NCI-H1436 (cell line): ENCODE data around the gene STON1.
"Not testable (repeated sequence)": the region's sequence is repeated elsewhere in the genome, so short reads cannot be mapped to it uniquely, and the experiment has no call there.

ENCODE experiments used
- DNase-seq: peaks from one replicate; lab custom pipeline; 2025; lab: John Stamatoyannopoulos, UW

Gene STON1

DNA sequence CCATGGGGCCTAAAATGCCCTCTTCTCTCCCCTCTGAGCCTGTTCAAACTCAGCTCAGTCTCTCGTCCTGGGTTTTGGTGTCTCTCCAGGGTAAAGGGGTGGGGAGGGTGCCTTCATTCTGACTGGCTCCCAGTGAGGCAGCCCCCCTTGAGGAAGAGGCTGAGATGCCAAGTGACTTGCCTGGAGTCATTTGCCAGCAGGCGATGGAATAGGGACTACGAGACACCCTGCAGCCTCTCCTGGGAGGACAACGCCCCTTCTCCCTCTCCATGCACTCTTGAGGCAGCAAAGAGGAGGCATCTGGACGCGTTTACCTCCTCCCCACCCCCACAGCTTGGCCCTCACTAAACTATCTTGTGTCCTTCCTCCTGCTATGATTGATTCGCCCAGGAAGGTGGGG lies 760 bp upstream of the STON1 start:
- peak; percentile 7 for DNase-seq

DNA sequence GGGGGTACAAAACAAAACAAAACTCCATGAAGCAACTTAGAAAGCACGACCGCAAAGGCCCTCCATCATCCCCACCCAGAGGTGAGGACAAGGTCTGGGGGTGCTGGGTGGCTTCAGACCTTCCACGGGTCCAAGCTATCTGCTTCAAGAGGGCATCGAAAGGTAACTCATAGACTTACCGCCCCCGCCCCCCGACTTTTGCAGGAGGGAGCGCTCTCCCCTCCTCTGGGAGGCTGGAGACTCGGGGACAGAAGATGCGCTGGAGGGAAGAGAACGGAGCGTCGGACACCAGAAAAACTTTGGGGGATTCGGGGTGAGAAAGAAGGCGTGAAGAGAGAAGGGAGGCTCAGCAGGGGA lies 300 bp upstream of the STON1 start:
- DNase-seq = no peak

DNA sequence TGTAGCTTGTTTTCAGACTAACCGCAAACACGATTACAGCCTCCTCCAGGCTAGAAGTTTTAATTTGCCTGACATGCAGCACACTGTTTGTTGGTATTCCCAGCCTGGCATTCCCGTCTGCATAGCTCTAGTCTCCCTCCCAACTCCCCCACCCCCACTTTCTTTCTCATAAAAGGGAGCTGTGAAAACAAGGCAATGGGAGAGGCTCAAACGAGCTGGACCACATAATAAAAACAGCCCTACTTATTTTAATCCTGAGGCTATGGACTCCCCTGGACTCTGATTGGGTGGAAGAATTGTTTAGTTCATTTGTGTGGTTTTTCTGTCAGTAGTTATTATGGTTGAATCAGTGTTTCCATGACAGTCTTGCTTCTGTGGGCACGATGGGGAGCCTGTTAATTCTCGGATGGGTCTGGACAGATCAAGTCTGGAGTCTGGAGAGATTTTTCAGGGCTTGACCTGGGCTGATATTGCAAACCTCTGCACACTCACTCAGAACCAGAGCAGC lies 1.2 kb downstream of the STON1 start:
- no peak for DNase-seq

DNA sequence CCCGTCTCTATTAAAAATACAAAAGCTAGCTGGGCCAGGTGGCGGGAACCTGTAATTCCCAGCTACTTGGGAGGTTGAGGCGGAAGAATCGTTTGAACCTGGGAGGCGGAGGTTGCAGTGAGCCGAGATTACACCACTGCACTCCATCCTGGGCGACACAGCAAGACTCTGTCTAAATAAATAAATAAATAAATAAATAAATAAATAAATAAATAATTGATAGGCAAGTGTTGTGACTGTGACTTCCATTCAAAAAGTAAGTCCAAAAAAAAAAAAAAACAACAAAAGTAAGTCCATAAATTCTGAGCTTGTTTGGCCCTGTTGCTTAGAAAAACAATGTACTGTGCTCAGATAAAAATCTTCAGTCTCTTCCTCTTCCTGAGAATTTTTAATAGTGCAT lies 2.2 kb downstream of the STON1 start:
- no peak for DNase-seq

DNA sequence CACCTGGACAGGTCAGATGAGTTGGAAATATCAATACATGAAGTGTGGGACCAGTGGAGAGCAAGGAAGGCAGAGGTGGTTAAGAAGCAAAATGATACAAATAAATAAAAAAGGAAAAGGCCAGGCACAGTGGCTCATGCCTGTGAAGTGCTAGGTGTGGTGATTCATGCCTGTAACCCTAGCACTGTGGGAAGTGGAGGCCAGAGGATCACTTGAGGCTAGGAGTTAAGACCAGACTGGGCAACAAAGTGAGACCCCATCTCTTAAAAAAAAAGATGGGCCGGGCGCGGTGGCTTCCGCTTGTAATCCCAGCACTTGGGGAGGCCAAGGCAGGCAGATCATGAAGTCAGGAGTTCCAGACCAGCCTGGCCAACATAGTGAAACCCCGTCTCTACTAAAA lies 2.9 kb downstream of the STON1 start:
- DNase-seq = no peak

DNA sequence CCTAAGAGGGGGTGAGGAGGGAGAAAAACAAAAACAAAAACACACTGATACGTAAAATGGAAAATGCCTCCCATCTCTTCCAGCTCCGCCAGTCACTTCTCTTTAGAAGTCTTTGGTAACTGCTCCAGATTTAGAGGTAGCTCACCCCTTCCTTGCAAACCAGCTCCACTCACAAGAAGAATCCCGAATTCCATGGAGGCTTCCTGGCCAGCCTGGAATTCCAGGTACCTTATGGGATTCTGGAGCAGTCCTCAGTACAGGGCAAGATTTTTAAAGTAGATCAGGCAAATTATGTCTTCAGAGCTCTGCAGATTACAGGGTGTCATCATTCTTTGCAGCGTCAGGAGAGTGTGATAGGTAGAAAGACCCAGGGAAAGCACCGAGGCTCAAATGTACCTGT lies 4.8 kb downstream of the STON1 start:
- DNase-seq = no peak

DNA sequence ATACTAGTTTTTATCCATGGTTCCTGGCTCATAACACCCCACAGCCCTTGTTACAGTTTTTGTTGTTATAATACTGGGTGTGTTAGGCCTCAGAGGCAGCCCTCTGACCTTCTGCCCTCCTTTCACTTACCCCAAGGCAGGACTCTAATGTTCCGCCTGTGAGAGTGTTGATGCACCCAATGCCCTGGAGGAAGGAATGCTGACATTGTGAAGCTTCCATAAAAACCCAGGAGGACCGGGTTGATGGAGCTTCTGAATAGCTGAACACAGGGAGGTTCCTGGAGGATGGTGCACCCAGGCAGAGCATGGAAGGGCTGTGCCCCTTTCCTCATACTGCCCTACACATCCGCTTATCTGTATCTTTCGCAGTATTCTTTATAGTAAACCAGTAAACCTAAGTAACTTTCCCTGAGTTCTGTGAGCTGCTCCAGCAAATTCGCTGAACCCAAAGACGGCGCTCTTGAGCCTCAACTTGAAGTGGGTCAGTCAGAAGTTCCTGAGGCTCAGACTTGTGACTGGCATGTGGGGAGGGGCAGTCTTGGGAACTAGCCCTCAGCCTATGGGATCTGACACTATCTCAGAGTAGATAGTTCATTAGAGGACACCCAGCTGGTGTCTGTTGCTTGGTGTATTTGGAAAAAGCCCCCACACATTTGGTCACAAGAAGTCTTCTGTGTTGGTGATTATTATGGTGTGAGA lies 10.4 kb downstream of the STON1 start:
- no peak for DNase-seq

DNA sequence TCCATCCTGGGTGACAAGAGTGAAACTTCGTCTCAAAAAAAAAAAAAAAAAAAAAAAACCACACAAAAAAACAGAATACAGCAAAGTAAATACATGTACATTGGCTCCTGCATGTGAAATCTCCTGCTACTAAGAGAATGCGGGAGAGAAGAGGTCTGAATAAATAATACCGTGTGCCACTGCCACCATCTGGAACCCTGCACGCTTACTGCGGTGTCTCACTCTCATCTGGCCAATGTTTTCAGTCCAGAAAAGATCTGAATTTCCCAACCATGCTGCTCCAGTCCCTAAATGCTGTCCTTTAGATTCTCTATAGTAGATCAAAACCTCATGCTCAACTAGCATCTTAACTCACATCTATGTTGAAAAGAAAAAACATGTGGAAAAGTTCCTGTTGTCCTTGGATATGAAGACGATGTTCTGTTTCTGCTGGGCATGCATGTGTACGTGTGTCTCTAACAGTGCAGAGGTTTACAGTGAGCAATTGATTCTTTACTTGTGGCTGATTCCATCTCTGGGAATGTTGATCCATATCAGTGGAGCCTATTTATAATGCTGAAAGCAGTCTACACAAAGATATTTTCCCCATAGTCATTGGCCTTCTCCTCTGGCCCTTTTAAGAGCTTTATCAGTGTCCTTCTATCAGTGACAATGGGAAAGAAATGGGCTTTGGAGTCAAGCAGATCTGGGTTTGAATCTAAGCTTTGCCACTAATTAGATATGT lies 11.9 kb downstream of the STON1 start:
- DNase-seq = no peak

DNA sequence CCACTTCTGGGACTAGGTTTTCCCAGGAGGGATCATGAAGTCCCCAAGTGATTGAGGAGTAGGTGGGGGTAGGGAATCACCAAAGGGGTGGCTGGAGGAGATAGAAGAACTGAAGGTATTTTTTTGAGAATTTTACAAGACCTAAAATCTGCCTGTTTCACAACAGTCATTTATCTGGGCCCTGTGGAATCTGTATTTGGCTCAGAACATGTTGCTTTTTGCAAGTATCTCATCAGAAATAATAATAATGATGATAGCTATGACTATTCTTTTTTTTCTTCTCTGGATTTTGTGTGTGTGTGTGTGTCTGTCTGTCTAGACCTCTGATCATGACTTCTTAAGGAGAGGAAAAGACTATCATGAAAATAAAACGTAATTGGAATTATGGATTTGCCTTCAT lies 13.9 kb downstream of the STON1 start:
- DNase-seq = no peak

DNA sequence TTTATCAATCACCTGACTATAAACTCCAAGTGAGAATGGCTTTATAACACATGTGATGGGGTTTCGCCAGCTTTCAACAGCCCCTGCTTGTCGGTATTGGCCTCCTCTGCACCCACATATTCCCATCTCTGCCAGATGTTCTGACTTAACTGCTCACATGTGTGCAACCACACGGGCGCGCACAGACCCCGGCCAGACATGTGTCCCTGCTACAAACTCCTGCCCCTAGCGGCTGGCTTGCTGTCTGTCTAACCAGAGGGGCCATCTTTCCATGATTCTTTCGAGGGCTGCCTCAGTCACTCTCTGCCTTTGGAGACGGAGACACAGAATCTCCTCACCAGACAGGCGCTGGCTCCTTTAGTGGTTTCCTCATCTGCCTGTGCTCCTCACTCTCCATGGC lies 15.3 kb downstream of the STON1 start:
- DNase-seq = no peak

DNA sequence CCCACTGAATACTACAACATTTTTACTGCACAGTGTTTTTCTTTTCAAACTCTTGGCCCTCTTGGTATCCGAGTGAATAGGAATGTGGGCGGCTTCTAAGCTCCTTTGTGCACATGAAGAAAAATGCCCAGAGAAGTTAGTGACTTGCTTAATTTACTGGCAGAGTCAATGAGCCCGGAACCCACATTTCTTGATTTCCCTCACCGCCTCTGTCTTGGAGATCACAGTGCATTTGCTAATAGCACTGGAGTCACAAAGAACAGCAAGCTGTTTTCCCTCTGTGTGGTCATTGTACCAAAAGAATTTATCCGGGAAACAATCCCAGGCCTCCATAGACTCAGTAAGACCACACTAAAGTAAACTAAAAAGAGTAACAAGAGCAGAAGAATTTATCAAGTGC lies 18.9 kb downstream of the STON1 start:
- no peak for DNase-seq

DNA sequence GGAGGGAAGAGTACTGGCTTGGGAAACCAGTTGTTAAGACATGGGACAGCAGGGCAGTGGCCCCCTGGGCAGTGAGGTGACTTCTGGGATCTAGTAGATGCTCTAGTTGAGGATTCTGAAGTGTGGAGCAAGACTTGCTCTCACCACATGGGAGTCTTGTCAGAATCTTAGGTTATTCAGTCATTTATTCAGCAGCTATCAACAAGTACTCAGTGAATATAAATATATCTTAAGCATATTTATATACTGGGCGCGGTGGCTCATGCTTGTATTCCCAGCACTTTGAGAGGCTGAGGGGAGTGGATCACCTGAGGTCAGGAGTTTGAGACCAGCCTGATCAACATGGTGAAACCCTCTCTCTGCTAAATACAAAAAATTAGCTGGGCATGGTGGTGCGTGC lies 20.0 kb downstream of the STON1 start:
- no peak for DNase-seq

DNA sequence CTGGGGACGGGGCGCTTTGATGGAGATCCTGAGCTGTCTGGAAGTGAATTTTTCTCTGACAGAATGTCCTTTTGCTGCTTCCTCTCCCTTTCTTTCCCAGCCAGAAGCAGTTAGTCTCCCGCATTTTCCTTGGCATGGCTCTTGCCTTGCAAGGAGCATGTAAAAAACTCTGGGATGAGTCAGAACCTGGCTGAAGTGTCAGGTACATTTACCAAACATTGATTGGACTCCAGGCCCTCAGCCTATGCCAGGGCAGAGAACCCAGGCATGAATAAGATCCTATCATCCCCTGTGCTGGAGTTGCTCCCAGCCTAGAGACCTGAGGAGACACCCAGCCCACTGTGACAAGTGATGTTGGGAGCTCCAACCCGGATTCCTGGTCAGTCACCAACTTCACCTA lies 21.6 kb downstream of the STON1 start:
- no peak for DNase-seq

DNA sequence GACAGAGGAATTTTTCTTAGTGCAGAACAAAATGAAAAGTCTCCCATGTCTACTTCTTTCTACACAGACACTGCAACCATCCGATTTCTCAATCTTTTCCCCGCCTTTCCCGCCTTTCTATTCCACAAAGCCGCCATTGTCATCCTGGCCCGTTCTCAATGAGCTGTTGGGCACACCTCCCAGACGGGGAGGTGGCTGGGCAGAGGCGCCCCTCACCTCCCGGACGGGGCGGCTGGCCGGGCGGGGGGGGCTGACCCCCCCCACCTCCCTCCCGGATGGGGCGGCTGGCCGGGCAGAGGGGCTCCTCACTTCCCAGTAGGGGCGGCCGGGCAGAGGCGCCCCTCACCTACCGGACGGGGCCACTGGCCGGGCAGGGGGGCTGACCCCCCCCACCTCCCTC lies 25.1 kb downstream of the STON1 start:
- DNase-seq = not testable (repeated sequence)

DNA sequence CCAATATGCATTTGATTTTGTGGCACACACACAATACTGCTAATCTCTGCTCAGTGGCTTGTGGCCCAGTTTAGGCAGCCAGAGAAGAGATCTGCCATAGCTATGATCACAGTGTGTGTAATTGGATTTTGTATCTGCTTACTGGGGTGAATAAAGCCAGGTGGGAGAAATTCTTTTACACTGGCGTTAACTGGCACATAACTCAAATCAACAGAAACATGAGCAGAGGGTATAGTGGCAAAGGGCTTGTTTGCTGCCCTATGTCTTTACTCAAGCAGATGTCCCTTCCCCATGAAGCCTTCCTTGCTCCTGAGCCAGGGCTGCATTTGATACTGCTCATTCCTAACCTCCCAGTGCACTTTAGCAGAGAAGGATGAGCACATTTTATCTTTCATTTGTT lies 28.5 kb downstream of the STON1 start:
- DNase-seq = no peak

DNA sequence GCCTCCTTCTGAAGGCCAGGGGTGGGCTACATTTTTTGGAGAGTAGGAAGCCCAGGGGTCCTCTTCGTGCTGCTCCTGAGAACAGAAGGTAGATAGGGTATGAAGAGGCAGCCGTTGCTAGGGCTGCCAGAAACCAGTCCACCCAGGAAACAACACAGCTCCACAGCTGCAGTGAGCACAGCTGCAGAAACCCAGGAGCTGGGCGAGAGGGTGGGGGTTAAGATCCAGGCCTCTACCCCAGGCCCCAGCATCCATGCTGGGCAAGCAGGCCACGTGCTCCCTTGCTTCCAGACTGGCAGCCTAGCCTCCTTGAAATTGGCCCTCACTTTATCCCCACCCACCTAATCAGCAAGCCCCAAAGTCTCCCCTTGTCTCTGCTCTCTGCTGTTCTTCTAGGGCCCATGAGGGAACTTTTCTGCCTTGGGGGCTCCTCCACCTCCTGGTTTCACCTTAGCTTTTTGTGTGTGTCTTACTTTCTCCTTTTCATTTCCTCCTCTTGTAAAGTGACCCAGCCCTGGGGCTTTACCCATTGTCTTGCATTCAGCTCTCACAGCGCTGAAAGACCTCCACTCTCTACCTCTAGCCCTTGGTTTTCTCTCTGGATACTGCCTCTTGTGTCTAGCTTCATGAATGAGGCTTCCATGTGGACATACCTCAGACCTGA lies 30.7 kb downstream of the STON1 start:
- no peak for DNase-seq

DNA sequence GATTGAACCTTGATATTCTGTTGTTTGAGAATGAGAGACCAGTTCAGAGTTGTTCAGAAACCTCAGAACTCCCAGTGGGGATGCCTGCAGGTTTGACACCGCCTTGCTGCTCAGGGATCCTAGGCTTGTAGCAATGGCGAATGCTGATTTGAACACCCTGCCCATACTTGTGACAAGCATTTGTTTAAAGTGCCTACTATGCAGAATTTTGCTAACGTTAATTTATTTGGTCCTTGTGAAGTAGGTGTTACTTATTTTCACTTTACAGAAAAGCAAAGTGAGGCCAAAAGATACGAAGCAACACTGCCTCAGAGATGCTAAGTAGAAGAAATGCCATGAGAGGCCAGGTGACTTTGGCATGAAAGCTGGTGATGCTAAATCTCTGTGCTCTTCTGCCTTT lies 32.3 kb downstream of the STON1 start:
- no peak for DNase-seq

DNA sequence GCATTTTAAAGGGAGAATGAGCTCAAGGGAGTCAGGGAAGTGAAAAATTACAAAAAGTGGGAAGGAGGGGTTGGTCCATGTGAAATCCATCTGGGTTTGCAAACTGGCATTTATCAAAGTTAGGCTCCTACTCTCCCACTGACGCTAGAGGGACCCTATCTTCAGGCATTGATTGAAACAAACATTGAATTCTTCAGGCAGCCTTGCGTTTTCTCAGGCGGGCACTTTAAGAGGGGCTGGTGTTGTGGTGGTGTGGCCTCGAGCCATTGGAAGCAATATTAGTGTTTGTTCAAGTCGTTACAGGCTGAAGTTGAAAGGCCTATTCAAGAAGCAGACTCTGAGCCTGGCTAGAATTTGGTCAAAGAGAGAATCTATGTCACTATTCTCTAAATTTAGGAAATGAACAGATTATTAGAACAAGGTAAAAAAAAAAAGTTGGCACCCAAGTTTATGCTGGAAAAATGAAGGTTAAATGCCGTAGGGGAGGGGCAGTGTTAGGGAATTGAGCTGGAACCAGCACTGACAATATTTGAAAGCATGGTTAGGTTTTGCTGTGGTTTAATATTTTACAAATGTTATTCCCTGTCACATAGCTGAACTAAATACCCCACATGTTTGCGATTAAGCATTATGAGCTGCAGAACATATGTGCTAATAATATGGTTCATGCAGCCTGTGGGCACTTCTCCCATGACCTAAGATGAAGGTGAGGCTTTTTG lies 36.8 kb downstream of the STON1 start:
- DNase-seq = no peak

DNA sequence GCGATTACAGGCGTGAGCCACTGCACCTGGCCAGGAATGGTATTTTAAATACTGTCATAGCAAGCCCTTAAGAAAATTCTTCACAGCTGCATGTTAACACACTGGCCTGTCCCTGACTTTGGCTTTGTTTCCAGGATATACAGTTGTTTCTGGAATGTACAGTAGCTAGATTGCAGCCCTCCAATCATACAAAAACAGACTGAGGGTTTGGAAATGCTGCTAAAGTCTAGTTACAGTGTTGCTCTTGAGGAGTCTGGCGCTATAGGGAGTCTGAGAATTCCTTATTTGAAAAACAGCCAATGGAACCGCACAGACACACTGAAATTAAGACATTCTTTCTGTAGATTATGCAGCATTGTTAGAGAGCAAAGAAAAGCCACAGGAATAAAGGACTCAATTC lies 37.7 kb downstream of the STON1 start:
- no peak for DNase-seq

DNA sequence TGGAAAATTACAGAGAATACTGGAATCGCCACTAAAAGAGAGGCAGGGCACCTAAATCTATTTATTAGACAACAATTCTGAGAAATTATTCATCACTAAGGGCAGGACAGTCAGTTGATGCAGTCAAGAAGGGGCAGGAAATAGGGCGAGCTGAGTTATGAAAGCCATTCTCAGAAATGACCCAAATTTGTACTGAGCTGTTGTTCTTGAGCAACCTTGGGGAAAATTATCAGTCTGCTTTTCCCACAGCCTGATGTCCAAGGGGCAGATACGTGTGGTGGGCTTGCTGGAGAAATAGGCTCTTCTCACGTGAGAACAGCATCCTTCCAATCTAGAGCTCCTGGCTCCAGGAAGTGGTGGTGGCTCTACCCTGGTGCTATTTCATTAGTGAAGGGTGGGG lies 38.6 kb downstream of the STON1 start:
- no peak for DNase-seq

DNA sequence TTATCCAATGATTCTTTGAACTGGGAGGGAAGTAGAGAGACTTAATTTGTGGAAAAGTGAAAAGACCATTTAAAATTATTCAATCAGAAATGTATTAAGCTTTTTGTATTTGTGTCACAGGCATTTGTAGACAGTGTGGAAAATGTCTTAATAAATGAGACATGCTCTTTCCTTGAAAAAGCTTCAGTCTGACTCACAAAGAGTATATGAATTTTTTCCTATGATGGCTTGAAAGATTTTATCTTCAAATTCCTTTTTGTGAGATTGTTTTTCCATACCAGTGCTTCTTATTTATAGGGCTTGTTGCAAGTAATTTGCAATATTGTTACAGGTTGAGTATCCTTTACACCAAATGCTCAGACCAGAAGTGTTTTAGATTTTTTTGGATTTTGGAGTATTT lies 39.5 kb downstream of the STON1 start:
- no peak for DNase-seq

DNA sequence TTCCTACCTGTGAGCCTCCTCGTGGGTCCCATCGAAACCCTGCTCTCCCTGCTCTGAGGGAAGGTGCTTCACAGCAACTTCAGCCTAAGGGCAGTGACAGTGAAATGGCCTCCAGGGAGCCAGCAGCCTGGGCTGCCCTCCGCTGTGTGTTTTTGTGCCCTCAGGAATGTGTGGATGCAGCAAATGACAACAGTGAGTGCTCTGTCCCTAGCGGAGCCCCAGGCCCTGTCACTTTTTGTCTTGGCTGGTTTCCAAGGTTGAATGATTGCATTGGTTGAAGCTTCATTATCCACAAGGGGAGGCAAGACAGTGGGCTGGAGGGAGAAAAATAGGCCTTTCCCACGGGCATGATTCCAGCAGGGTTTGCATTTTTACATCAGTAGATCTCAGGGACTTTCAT lies 42.9 kb downstream of the STON1 start:
- peak; percentile 19 for DNase-seq
